ENCODE measurements around the gene SRGAP2B. TPM values are rescaled to one million over a fixed set of nuclear protein-coding genes. Genes with fewer than 3 reads are reported as not detected.
"Not testable (repeated sequence)": the region's sequence is repeated elsewhere in the genome, so short reads cannot be mapped to it uniquely, and the experiment has no call there.

SRGAP2B gene
- total RNA-seq, 1 experiment from 2014 or later: 23.5 TPM

DNA sequence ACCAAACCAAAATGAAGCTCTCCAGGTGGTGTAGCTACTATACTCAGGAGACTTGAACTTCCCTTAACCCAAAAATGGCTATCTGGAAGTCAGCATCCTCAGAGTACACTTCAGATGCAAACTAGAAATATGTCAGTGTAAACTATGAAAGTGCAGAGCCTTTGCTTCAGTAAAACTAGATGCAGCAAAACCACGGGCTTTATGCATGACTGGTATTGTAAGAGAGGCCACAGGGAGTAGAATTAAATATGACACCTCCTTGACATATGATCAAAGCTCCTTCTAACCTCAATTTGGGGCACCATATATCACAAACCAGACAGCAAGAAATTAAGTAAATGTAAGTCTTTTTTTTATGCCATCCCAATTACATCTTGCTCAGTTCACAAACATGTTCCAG, 47.6 kb downstream of the SRGAP2B start:
- H3K4me1 Mint-ChIP-seq; H3K4me3 Mint-ChIP-seq; H3K27ac ChIP-seq (ENCODE audit: insufficient read length, low read depth, low read length); H3K23me2 ChIP-seq (ENCODE audit: insufficient read length, low read depth, low read length, poor library complexity, severe bottlenecking); H3K27ac Mint-ChIP-seq; H3T11ph ChIP-seq (ENCODE audit: low read length); H3K79me2 ChIP-seq (ENCODE audit: insufficient read depth, low read length); H4K91ac ChIP-seq (ENCODE audit: insufficient read length, low read depth, low read length); H3K4me1 ChIP-seq (ENCODE audit: insufficient read depth, low read length); H3K56ac ChIP-seq (ENCODE audit: insufficient read length, low read depth, low read length); H2BK120ac ChIP-seq (ENCODE audit: low read depth, low read length, poor library complexity, severe bottlenecking); H3K14ac ChIP-seq (ENCODE audit: insufficient read depth, low read length); H3K18ac ChIP-seq (ENCODE audit: insufficient read length, low read depth, low read length); H2AFZ ChIP-seq (ENCODE audit: low read length); H3K4ac ChIP-seq (ENCODE audit: low read depth, low read length); H2AK5ac ChIP-seq (ENCODE audit: insufficient read length, low read length); H2BK15ac ChIP-seq (ENCODE audit: low read depth, low read length); H2BK20ac ChIP-seq (ENCODE audit: low read depth, low read length, poor library complexity, severe bottlenecking); H4K5ac ChIP-seq (ENCODE audit: insufficient read length, low read depth, low read length); H2BK5ac ChIP-seq (ENCODE audit: insufficient read length, low read length); H3K4me2 ChIP-seq (ENCODE audit: insufficient read depth, insufficient read length, low read length); H3K27me3 Mint-ChIP-seq (ENCODE audit: low read depth); H4K8ac ChIP-seq (replicated peaks; ENCODE audit: insufficient read length, low read depth, low read length); H3K9ac ChIP-seq (ENCODE audit: extremely low read depth, insufficient read length, low read length); H3K36me3 Mint-ChIP-seq (ENCODE audit: insufficient read depth in 1 of 3, low read depth in 3 of 3); DNase-seq; H3K79me1 ChIP-seq (ENCODE audit: insufficient read depth, low read depth, low read length, poor library complexity, severe bottlenecking); H4K20me1 ChIP-seq (ENCODE audit: control insufficient read depth, insufficient read depth, insufficient read length); H3K23ac ChIP-seq (ENCODE audit: insufficient read length, low read depth, low read length); H3K9me3 Mint-ChIP-seq; H3K9me3 ChIP-seq (ENCODE audit: control insufficient read depth, low read depth, low read length); H3K27me3 ChIP-seq (ENCODE audit: insufficient read depth, low read length); H2BK12ac ChIP-seq (ENCODE audit: insufficient read length, low read depth, low read length): not testable (repeated sequence)
- WGBS (ENCODE audit: extremely low coverage, insufficient read length, low lambda C conversion rate): no CpG with 5 or more reads among the region's 1 CpG

DNA sequence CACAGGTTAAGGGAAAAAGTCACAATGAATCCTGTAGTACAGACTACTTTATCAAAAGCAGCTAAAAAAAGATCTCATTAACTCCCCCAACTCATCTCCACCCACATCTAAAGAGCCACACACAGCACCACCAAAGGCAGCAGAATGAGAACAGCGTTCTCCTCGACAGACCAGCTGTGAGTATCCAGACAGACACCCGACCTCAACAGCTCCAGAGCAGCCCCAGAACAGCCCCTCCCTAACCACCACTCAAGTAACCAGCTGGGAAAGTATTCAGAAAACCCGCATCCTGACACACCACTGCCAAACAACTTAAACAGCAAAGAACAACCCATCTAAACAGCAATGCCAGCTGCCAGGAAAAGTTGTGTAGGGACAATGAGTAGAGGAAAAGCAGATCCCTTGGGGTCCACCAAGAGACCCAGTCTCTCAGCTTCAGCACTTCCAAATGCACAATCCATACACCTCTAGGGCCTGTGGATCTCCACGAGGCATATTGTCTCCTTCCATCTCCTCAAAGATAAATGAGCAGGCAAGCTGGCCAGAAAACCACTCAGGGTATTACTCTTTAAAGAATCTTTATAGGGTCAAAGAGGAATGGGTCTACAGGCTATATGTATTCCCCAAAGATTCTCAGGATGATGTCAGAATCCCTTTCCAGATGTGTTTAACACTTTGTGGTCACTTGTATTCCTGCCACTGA, 49.4 kb downstream of the SRGAP2B start:
- not testable (repeated sequence) for H4K91ac ChIP-seq (ENCODE audit: insufficient read length, low read depth, low read length); H3K4me1 Mint-ChIP-seq; H3K4me3 Mint-ChIP-seq; H3K4me1 ChIP-seq (ENCODE audit: insufficient read depth, low read length); H3T11ph ChIP-seq (ENCODE audit: low read length); H2BK12ac ChIP-seq (ENCODE audit: insufficient read length, low read depth, low read length); H3K23me2 ChIP-seq (ENCODE audit: insufficient read length, low read depth, low read length, poor library complexity, severe bottlenecking); H3K27ac Mint-ChIP-seq; H3K23ac ChIP-seq (ENCODE audit: insufficient read length, low read depth, low read length); H3K9me3 ChIP-seq (ENCODE audit: control insufficient read depth, low read depth, low read length); H2AK5ac ChIP-seq (ENCODE audit: insufficient read length, low read length); H2BK20ac ChIP-seq (ENCODE audit: low read depth, low read length, poor library complexity, severe bottlenecking); H2BK120ac ChIP-seq (ENCODE audit: low read depth, low read length, poor library complexity, severe bottlenecking); H3K9ac ChIP-seq (ENCODE audit: extremely low read depth, insufficient read length, low read length); H3K27ac ChIP-seq (ENCODE audit: insufficient read length, low read depth, low read length); H3K79me1 ChIP-seq (ENCODE audit: insufficient read depth, low read depth, low read length, poor library complexity, severe bottlenecking); H3K27me3 ChIP-seq (ENCODE audit: insufficient read depth, low read length); H3K18ac ChIP-seq (ENCODE audit: insufficient read length, low read depth, low read length); H3K14ac ChIP-seq (ENCODE audit: insufficient read depth, low read length); H3K4me2 ChIP-seq (ENCODE audit: insufficient read depth, insufficient read length, low read length); H3K9me3 Mint-ChIP-seq; H2BK15ac ChIP-seq (ENCODE audit: low read depth, low read length); H2AFZ ChIP-seq (ENCODE audit: low read length); H3K27me3 Mint-ChIP-seq (ENCODE audit: low read depth); H3K79me2 ChIP-seq (ENCODE audit: insufficient read depth, low read length); H2BK5ac ChIP-seq (ENCODE audit: insufficient read length, low read length); H4K8ac ChIP-seq (replicated peaks; ENCODE audit: insufficient read length, low read depth, low read length); H4K20me1 ChIP-seq (ENCODE audit: control insufficient read depth, insufficient read depth, insufficient read length); DNase-seq; H3K4ac ChIP-seq (ENCODE audit: low read depth, low read length); H3K36me3 Mint-ChIP-seq (ENCODE audit: insufficient read depth in 1 of 3, low read depth in 3 of 3); H3K56ac ChIP-seq (ENCODE audit: insufficient read length, low read depth, low read length); H4K5ac ChIP-seq (ENCODE audit: insufficient read length, low read depth, low read length)
- WGBS (ENCODE audit: extremely low coverage, insufficient read length, low lambda C conversion rate): no CpG with 5 or more reads among the region's 5 CpGs

All from H9 (cell line).